ENCODE data around the gene PHOSPHO2.

Gene PHOSPHO2

GRCh38 chr2:169748319-169748718 lies 54.0 kb downstream of the PHOSPHO2 start:
- TF ChIP-seq POLR2AphosphoS5 (IDR thresholded peaks at IDR 0.05; ENCODE audit: borderline replicate concordance, low read depth, low read length) (no peak), FOXP2 (optimal IDR thresholded peaks at IDR 0.05; ENCODE audit: control extremely low read depth, extremely low read length, insufficient read depth) (no peak), EZH2 (IDR thresholded peaks at IDR 0.05) (no peak)
- H3K9ac ChIP-seq (ENCODE audit: insufficient read length) = no peak overlapping the region
- H3K9me3 ChIP-seq (ENCODE audit: low read depth, low read length) = no peaks in the 10 kb centered on the region
- no peak overlapping the region for H3K4me3 ChIP-seq
- DNase-seq (ENCODE audit: low read depth, low spot score) = no peak
- H3K36me3 ChIP-seq (ENCODE audit: insufficient read depth, low read length) = peaks cover 71% of the 10 kb centered on the region
- H3K27ac ChIP-seq = no peak overlapping the region

Measured in SK-N-MC (cell line).